ENCODE data around the gene SOBP. TPM values are rescaled to one million over a fixed set of nuclear protein-coding genes. Genes with fewer than 3 reads are reported as not detected.
A peak's percentile ranks its signal among the peaks of the same experiment; 100 is the strongest.

Gene SOBP, protein sequence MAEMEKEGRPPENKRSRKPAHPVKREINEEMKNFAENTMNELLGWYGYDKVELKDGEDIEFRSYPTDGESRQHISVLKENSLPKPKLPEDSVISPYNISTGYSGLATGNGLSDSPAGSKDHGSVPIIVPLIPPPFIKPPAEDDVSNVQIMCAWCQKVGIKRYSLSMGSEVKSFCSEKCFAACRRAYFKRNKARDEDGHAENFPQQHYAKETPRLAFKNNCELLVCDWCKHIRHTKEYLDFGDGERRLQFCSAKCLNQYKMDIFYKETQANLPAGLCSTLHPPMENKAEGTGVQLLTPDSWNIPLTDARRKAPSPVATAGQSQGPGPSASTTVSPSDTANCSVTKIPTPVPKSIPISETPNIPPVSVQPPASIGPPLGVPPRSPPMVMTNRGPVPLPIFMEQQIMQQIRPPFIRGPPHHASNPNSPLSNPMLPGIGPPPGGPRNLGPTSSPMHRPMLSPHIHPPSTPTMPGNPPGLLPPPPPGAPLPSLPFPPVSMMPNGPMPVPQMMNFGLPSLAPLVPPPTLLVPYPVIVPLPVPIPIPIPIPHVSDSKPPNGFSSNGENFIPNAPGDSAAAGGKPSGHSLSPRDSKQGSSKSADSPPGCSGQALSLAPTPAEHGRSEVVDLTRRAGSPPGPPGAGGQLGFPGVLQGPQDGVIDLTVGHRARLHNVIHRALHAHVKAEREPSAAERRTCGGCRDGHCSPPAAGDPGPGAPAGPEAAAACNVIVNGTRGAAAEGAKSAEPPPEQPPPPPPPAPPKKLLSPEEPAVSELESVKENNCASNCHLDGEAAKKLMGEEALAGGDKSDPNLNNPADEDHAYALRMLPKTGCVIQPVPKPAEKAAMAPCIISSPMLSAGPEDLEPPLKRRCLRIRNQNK
- total RNA-seq (2022) (1.6 and 1.7 TPM in 2 replicates), Bru-seq, nascent RNA (percentile 36 among the genes with signal in this experiment), BruChase-seq, experiment 1, labeled RNA remaining after a 6-hour chase (percentile 30 among the genes with signal in this experiment), BruChase-seq, experiment 2, labeled RNA remaining after a 2-hour chase (percentile 31 among the genes with signal in this experiment)
- long read RNA-seq, partial matches to known transcripts = 0 of 1 reads
- long read RNA-seq, other reads (novel, unspliced or antisense) = 1 of 1 reads

DNA sequence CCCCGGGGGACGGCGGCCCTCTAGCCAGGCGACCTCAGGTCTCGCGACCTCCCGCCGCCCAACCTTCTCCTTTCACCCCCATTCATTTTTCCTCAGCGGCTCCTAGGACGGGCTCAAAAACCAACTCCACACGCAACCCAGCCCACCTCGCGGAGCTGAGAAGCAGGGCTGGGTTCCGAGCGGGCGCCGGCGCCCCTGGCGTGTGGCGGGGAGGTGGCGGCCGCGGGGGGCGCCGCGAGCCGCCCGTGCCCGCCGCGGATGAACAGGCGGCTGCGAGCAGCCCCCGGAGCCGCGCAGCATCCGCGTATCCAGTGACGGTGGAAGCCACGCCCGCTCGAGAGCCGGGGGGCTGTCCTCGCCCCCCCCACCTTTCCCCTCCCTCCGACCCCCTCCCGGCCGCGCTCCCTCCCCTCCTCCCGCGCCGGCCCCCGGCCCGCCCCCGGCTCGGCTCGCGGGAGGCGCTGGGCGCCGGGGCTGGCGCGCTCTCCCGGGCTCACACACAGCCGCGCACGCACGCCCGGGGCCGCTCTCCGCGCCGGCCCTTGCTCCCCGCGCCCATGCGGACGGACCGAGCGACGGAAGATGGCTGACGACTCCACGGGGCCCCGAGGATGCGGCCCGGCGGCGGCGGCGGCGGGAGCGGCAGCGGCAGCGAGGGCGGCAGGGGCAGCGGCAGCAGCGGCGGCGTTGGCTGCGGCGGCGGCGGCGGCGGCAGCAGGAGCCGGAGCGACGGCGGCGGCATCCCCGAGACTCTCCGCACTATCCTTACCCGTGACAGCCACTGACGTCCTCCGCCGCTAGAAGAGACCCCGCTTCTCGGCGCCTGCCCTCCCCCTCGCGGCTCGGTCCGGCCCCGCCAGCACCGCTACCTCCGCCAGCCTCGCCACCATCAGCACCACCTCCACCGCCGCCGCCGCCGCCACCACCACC lies at the start of gene SOBP:
SOBP (plus strand) TSS at position 482 of the 930 bp plus-strand sequence. CDS start 500 bp downstream, outside the sequence.
- intact Hi-C loops (cut with micrococcal nuclease; ENCODE audit: unreplicated experiment) = loop anchor here (10.0 kb wide), 1 partner anchor 175 kb away; no protein-coding TSS in a partner anchor
- Mint-ChIP-seq H3K36me3 (ENCODE audit: insufficient read depth, unreplicated experiment) (peaks cover 30% of the 10 kb centered on the region), H3K27ac (ENCODE audit: unreplicated experiment) (peak within 1 kb of the TSS; percentile 42), H3K9me3 (ENCODE audit: low read depth, unreplicated experiment) (no peaks in the 10 kb centered on the region), H3K27me3 (ENCODE audit: unreplicated experiment) (peaks cover 36% of the 10 kb centered on the region), H3K4me1 (ENCODE audit: low read depth, unreplicated experiment) (peaks cover 9% of the 10 kb centered on the region), H3K4me3 (ENCODE audit: low read depth, unreplicated experiment) (peak within 1 kb of the TSS; percentile 89)
- CTCF ChIA-PET = interaction anchor here (1.3 to 1.5 kb wide), 2 partner anchors 117 to 172 kb away, joined by 3 to 6 read pairs; no protein-coding TSS in a partner anchor
- BruUV-seq (replicated peaks) = no TSS peak
- TF ChIP-seq, protein P1, sequence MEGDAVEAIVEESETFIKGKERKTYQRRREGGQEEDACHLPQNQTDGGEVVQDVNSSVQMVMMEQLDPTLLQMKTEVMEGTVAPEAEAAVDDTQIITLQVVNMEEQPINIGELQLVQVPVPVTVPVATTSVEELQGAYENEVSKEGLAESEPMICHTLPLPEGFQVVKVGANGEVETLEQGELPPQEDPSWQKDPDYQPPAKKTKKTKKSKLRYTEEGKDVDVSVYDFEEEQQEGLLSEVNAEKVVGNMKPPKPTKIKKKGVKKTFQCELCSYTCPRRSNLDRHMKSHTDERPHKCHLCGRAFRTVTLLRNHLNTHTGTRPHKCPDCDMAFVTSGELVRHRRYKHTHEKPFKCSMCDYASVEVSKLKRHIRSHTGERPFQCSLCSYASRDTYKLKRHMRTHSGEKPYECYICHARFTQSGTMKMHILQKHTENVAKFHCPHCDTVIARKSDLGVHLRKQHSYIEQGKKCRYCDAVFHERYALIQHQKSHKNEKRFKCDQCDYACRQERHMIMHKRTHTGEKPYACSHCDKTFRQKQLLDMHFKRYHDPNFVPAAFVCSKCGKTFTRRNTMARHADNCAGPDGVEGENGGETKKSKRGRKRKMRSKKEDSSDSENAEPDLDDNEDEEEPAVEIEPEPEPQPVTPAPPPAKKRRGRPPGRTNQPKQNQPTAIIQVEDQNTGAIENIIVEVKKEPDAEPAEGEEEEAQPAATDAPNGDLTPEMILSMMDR (IDR thresholded peaks at IDR 0.05; ENCODE audit: unreplicated experiment) = no peak
- DNase-seq = peak; percentile 41

DNA sequence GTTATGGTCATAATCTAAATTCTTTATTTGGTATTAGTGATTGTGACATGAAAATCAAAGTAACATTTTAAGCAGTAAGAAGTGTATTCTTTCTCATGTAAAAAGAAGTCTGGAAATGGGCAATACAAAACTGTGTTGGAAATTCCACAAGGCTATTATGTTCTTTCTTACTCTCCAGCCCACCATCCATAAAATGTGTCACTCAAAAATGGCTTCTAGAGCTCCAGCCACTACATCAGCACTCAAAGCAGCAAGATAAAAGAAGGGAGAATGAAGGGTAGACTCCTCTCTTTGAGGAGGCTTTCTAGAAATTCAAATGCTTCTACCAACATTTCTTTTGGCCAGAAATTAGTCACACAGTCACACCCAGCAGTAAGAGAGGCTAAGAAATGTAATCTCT lies 49.0 kb upstream of the SOBP start:
- no TSS peak for BruUV-seq (replicated peaks)
- Mint-ChIP-seq H3K27me3 (ENCODE audit: unreplicated experiment) (no peaks in the 10 kb centered on the region), H3K36me3 (ENCODE audit: insufficient read depth, unreplicated experiment) (no peaks in the 10 kb centered on the region), H3K4me1 (ENCODE audit: low read depth, unreplicated experiment) (no peaks in the 10 kb centered on the region), H3K27ac (ENCODE audit: unreplicated experiment) (no peak overlapping the region), H3K4me3 (ENCODE audit: low read depth, unreplicated experiment) (no peak overlapping the region), H3K9me3 (ENCODE audit: low read depth, unreplicated experiment) (no peaks in the 10 kb centered on the region)
- CTCF ChIA-PET = interaction anchor here (0.5 kb wide), 1 partner anchor 150 kb away, joined by 4 read pairs; no protein-coding TSS in a partner anchor
- DNase-seq = no peak
- TF ChIP-seq, protein P1 (IDR thresholded peaks at IDR 0.05; ENCODE audit: unreplicated experiment) = no peak
- intact Hi-C loops (cut with micrococcal nuclease; ENCODE audit: unreplicated experiment) = no loop called here

DNA sequence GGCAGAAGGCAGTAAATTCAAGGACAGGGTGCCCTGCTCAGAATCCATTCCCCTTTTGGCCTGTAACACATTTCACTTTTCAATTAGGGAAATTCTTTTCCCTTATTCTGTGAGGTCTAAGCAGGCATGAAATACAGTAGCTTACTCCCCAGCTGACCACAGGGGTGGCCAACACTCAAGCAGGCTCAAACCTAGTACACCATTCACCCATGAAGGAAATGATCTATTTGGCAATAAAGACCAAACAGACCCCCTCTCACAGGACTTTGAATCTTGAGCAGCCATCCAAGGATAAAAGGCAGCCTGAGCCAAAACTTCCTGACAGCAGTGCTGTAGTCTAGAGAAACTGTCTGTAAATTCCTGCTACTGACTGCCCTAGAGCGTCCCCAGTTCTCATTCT lies 48.2 kb upstream of the SOBP start:
- CTCF ChIA-PET = no interaction called here
- Mint-ChIP-seq H3K4me3 (ENCODE audit: low read depth, unreplicated experiment) (no peak overlapping the region), H3K36me3 (ENCODE audit: insufficient read depth, unreplicated experiment) (no peaks in the 10 kb centered on the region), H3K9me3 (ENCODE audit: low read depth, unreplicated experiment) (no peaks in the 10 kb centered on the region), H3K27ac (ENCODE audit: unreplicated experiment) (no peak overlapping the region), H3K4me1 (ENCODE audit: low read depth, unreplicated experiment) (no peaks in the 10 kb centered on the region), H3K27me3 (ENCODE audit: unreplicated experiment) (no peaks in the 10 kb centered on the region)
- DNase-seq = no peak
- BruUV-seq (replicated peaks) = no TSS peak
- TF ChIP-seq, protein P1 (IDR thresholded peaks at IDR 0.05; ENCODE audit: unreplicated experiment) = no peak
- intact Hi-C loops (cut with micrococcal nuclease; ENCODE audit: unreplicated experiment) = no loop called here

Measured in Calu3 (cell line).